ENCODE measurements around the gene NKX6-1. TPM values are rescaled to one million over a fixed set of nuclear protein-coding genes. Genes with fewer than 3 reads are reported as not detected.

NKX6-1 gene
- total RNA-seq, 1 donor from 2014 or later = not detected

- Histone ChIP-seq H3K36me3 (no peaks in the 10 kb centered on the region), H3K4me3 (no peak overlapping the region), H3K27me3 (ENCODE audit: low read depth) (peaks cover 100% of the 10 kb centered on the region), H3K4me1 (peaks cover 28% of the 10 kb centered on the region), H3K27ac (replicated peaks) (no peak overlapping the region), H3K9me3 (replicated peaks) (no peaks in the 10 kb centered on the region)
- no peak for DNase-seq
- TF ChIP-seq CTCF (IDR thresholded peaks at IDR 0.05; ENCODE audit: borderline replicate concordance) = no peak
- intact Hi-C loops (cut with micrococcal nuclease) = loop anchor here (10.0 kb wide), 1 partner anchor 858 kb away; no protein-coding TSS in a partner anchor
These were observed 3.9 kb upstream of the NKX6-1 start for GRCh38 chr4:84502955-84503373.

- Histone ChIP-seq H3K9me3 (replicated peaks) (no peaks in the 10 kb centered on the region), H3K27ac (replicated peaks) (no peak overlapping the region), H3K36me3 (no peaks in the 10 kb centered on the region), H3K4me1 (peaks cover 33% of the 10 kb centered on the region), H3K27me3 (ENCODE audit: low read depth) (peaks cover 100% of the 10 kb centered on the region), H3K4me3 (no peak overlapping the region)
- TF ChIP-seq CTCF (IDR thresholded peaks at IDR 0.05; ENCODE audit: borderline replicate concordance) = no peak
- no peak for DNase-seq
- intact Hi-C loops (cut with micrococcal nuclease) = loop anchor here (10.0 kb wide), 1 partner anchor 858 kb away; no protein-coding TSS in a partner anchor
These were observed 3.4 kb upstream of the NKX6-1 start for GRCh38 chr4:84502333-84502954.

GRCh38 chr4:84501721-84502267, 2.7 kb upstream of the NKX6-1 start:
- Histone ChIP-seq H3K36me3 (no peaks in the 10 kb centered on the region), H3K27me3 (ENCODE audit: low read depth) (peaks cover 100% of the 10 kb centered on the region), H3K27ac (replicated peaks) (no peak overlapping the region), H3K4me3 (no peak overlapping the region), H3K9me3 (replicated peaks) (no peaks in the 10 kb centered on the region), H3K4me1 (peaks cover 40% of the 10 kb centered on the region)
- TF ChIP-seq CTCF (IDR thresholded peaks at IDR 0.05; ENCODE audit: borderline replicate concordance) = no peak
- intact Hi-C loops (cut with micrococcal nuclease) = loop anchor here (10.0 kb wide), 1 partner anchor 857 kb away; no protein-coding TSS in a partner anchor
- DNase-seq = no peak

- H3K27ac ChIP-seq (replicated peaks) = no peak overlapping the region
- no peaks in the 10 kb centered on the region for H3K36me3 ChIP-seq
- H3K4me3 ChIP-seq = no peak overlapping the region
- H3K9me3 ChIP-seq (replicated peaks) = no peaks in the 10 kb centered on the region
- peaks cover 100% of the 10 kb centered on the region for H3K27me3 ChIP-seq (ENCODE audit: low read depth)
- intact Hi-C loops (cut with micrococcal nuclease) = loop anchor here (10.0 kb wide), 1 partner anchor 856 kb away; no protein-coding TSS in a partner anchor
- no peak for DNase-seq
- no peak for TF ChIP-seq CTCF (IDR thresholded peaks at IDR 0.05; ENCODE audit: borderline replicate concordance)
- H3K4me1 ChIP-seq = peaks cover 43% of the 10 kb centered on the region
These were observed 2.1 kb upstream of the NKX6-1 start for GRCh38 chr4:84501202-84501503.

GRCh38 chr4:84500386-84501201, 1.5 kb upstream of the NKX6-1 start:
- no peak overlapping the region for H3K4me3 ChIP-seq
- intact Hi-C loops (cut with micrococcal nuclease) = loop anchor here (10.0 kb wide), 1 partner anchor 856 kb away; no protein-coding TSS in a partner anchor
- no peak for DNase-seq
- no peaks in the 10 kb centered on the region for H3K9me3 ChIP-seq (replicated peaks)
- peaks cover 43% of the 10 kb centered on the region for H3K4me1 ChIP-seq
- H3K27me3 ChIP-seq (ENCODE audit: low read depth) = peaks cover 100% of the 10 kb centered on the region
- no peaks in the 10 kb centered on the region for H3K36me3 ChIP-seq
- no peak overlapping the region for H3K27ac ChIP-seq (replicated peaks)
- TF ChIP-seq CTCF (IDR thresholded peaks at IDR 0.05; ENCODE audit: borderline replicate concordance) = no peak

Data from left ventricle myocardium inferior (tissue), 1 donor.